Raji (cell line): ENCODE data around the gene AMMECR1.
A peak's percentile ranks its signal among the peaks of the same experiment; 100 is the strongest.

Source experiments
- POLR2A ChIP-seq: IDR thresholded peaks from 2 replicates; pipeline ENCODE4 v1.6.1; 2011; ENCODE audit warnings: low read depth, low read length, control low read depth; ENCODE audit not compliant: insufficient read depth

The AMMECR1 gene

GRCh38 chrX:110317820-110318663, at the start of gene AMMECR1:
AMMECR1 (minus strand) TSS chrX:110318085; CDS start chrX:110318071, 14 bp downstream.
- TF ChIP-seq POLR2A, result peak; percentile 68

- no peak for TF ChIP-seq POLR2A
Observed at GRCh38 chrX:110363244-110363643, 45.4 kb upstream of the AMMECR1 start.

GRCh38 chrX:110359273-110359672, 41.4 kb upstream of the AMMECR1 start:
- no peak for TF ChIP-seq POLR2A

- TF ChIP-seq POLR2A, result no peak
Observed at GRCh38 chrX:110358548-110358947, 40.7 kb upstream of the AMMECR1 start, which contains the start of gene RTL9. RTL9 (plus strand) TSS chrX:110358848; CDS start chrX:110450618, 91,770 bp downstream.

GRCh38 chrX:110346681-110347080, 28.8 kb upstream of the AMMECR1 start:
- no peak for TF ChIP-seq POLR2A

GRCh38 chrX:110341189-110342035, 23.5 kb upstream of the AMMECR1 start:
- no peak for TF ChIP-seq POLR2A

- no peak for TF ChIP-seq POLR2A
Observed at GRCh38 chrX:110338935-110339334, 21.1 kb upstream of the AMMECR1 start.

GRCh38 chrX:110331444-110332030, 13.7 kb upstream of the AMMECR1 start:
- TF ChIP-seq POLR2A, result no peak

- TF ChIP-seq POLR2A, result no peak
Observed at GRCh38 chrX:110327336-110327735, 9.5 kb upstream of the AMMECR1 start.

- no peak for TF ChIP-seq POLR2A
Observed at GRCh38 chrX:110326712-110327111, 8.8 kb upstream of the AMMECR1 start.

GRCh38 chrX:110322603-110323002, 4.7 kb upstream of the AMMECR1 start:
- TF ChIP-seq POLR2A, result no peak

GRCh38 chrX:110321670-110322069, 3.8 kb upstream of the AMMECR1 start:
- TF ChIP-seq POLR2A, result no peak

- no peak for TF ChIP-seq POLR2A
Observed at GRCh38 chrX:110321081-110321480, 3.2 kb upstream of the AMMECR1 start.

- TF ChIP-seq POLR2A, result no peak
Observed at GRCh38 chrX:110320381-110320987, 2.6 kb upstream of the AMMECR1 start.

GRCh38 chrX:110318664-110318968, 731 bp upstream of the AMMECR1 start:
- no peak for TF ChIP-seq POLR2A
